Activated naive CD4-positive, alpha-beta T cell treated with anti-CD3 and anti-CD28 coated beads, Interleukin-2, amount 10 ng/mL, durations not matched to agents 7 days and 5 days (primary cell): ENCODE data around the gene MPC2.

Experiments
- CTCF ChIA-PET: fragments of 350-600 bp; sonication (Branson Sonifier 250); formaldehyde crosslinking; loops from one replicate; lab custom pipeline; 2021; ENCODE audit warnings: antibody characterized with exemption; lab: Charles Lee
- DNase-seq: peaks from one replicate; pipeline ENCODE4 v3.0.0-alpha.2; 2020
- H3K27ac Mint-ChIP-seq: one replicate; pipeline ENCODE4 v1.8.0; 2021; ENCODE audit warnings: mild to moderate bottlenecking, moderate library complexity, mixed read lengths
- H3K27me3 Mint-ChIP-seq: one replicate; pipeline ENCODE4 v1.8.0; 2021; ENCODE audit warnings: mild to moderate bottlenecking, mixed read lengths
- H3K36me3 Mint-ChIP-seq: one replicate; pipeline ENCODE4 v1.8.0; 2021; ENCODE audit warnings: mixed read lengths
- H3K4me1 Mint-ChIP-seq: one replicate; pipeline ENCODE4 v1.8.0; 2021; ENCODE audit warnings: mixed read lengths
- H3K4me3 Mint-ChIP-seq: one replicate; pipeline ENCODE4 v1.8.0; 2021; ENCODE audit warnings: mild to moderate bottlenecking, moderate library complexity, mixed read lengths
- H3K9me3 Mint-ChIP-seq: one replicate; pipeline ENCODE4 v1.8.0; 2021; ENCODE audit warnings: mixed read lengths

The MPC2 gene

GRCh38 chr1:167936930-167937708 lies at the start of gene MPC2:
Gene MPC2 (minus strand): TSS chr1:167937072. CDS start chr1:167935841, 1,231 bp downstream.
- Mint-ChIP-seq H3K4me3 (peak within 1 kb of the TSS; percentile 81), H3K36me3 (peaks cover 2% of the 10 kb centered on the region), H3K27ac (peak within 1 kb of the TSS; percentile 92), H3K4me1 (peaks cover 31% of the 10 kb centered on the region), H3K9me3 (no peaks in the 10 kb centered on the region), H3K27me3 (no peaks in the 10 kb centered on the region)
- peak; percentile 80 for DNase-seq
- CTCF ChIA-PET, result interaction anchor here (0.6 to 3.2 kb wide), 3 partner anchors 8 to 145 kb away, joined by 3 to 16 read pairs (median 3); no protein-coding TSS in a partner anchor

GRCh38 chr1:167984886-167985489 lies 48.1 kb upstream of the MPC2 start:
- Mint-ChIP-seq H3K4me1 (no peaks in the 10 kb centered on the region), H3K36me3 (peaks cover 23% of the 10 kb centered on the region), H3K4me3 (no peak overlapping the region), H3K9me3 (no peaks in the 10 kb centered on the region), H3K27me3 (no peaks in the 10 kb centered on the region), H3K27ac (no peak overlapping the region)
- DNase-seq, result no peak
- CTCF ChIA-PET, result no interaction called here

- Mint-ChIP-seq H3K9me3 (no peaks in the 10 kb centered on the region), H3K4me3 (no peak overlapping the region), H3K27me3 (no peaks in the 10 kb centered on the region), H3K27ac (no peak overlapping the region), H3K36me3 (peaks cover 24% of the 10 kb centered on the region), H3K4me1 (no peaks in the 10 kb centered on the region)
- CTCF ChIA-PET, result no interaction called here
- no peak for DNase-seq
Observed at GRCh38 chr1:167983797-167984420, 47.0 kb upstream of the MPC2 start.

GRCh38 chr1:167981933-167982332 lies 45.1 kb upstream of the MPC2 start:
- Mint-ChIP-seq H3K4me1 (peaks cover 2% of the 10 kb centered on the region), H3K36me3 (peaks cover 36% of the 10 kb centered on the region), H3K27me3 (no peaks in the 10 kb centered on the region), H3K4me3 (no peak overlapping the region), H3K27ac (no peak overlapping the region), H3K9me3 (no peaks in the 10 kb centered on the region)
- DNase-seq, result no peak
- CTCF ChIA-PET, result no interaction called here

- no peak for DNase-seq
- no peaks in the 10 kb centered on the region for H3K27me3 Mint-ChIP-seq
- H3K4me3 Mint-ChIP-seq, result no peak overlapping the region
- CTCF ChIA-PET, result no interaction called here
- peaks cover 2% of the 10 kb centered on the region for H3K4me1 Mint-ChIP-seq
- no peaks in the 10 kb centered on the region for H3K9me3 Mint-ChIP-seq
- H3K36me3 Mint-ChIP-seq, result peaks cover 48% of the 10 kb centered on the region
- H3K27ac Mint-ChIP-seq, result no peak overlapping the region
Observed at GRCh38 chr1:167977245-167977644, 40.4 kb upstream of the MPC2 start.

- CTCF ChIA-PET, result no interaction called here
- Mint-ChIP-seq H3K4me1 (peaks cover 2% of the 10 kb centered on the region), H3K36me3 (peaks cover 33% of the 10 kb centered on the region)
Observed at GRCh38 chr1:167974698-167975097, 37.8 kb upstream of the MPC2 start.

GRCh38 chr1:167973832-167974231 lies 37.0 kb upstream of the MPC2 start:
- Mint-ChIP-seq H3K27me3 (no peaks in the 10 kb centered on the region), H3K4me3 (no peak overlapping the region), H3K27ac (peak overlapping the region; percentile 67), H3K4me1 (peaks cover 2% of the 10 kb centered on the region), H3K36me3 (peaks cover 32% of the 10 kb centered on the region), H3K9me3 (no peaks in the 10 kb centered on the region)
- DNase-seq, result no peak
- CTCF ChIA-PET, result no interaction called here

More at GRCh38 chr1:167974698-167975097, 37.8 kb upstream of the MPC2 start:
- DNase-seq, result no peak
- Mint-ChIP-seq H3K9me3 (no peaks in the 10 kb centered on the region), H3K27ac (no peak overlapping the region), H3K27me3 (no peaks in the 10 kb centered on the region), H3K4me3 (no peak overlapping the region)

GRCh38 chr1:167968569-167968968 lies 31.7 kb upstream of the MPC2 start:
- no peak for DNase-seq
- Mint-ChIP-seq H3K27me3 (no peaks in the 10 kb centered on the region), H3K4me3 (no peak overlapping the region), H3K4me1 (no peaks in the 10 kb centered on the region), H3K36me3 (peaks cover 14% of the 10 kb centered on the region), H3K9me3 (no peaks in the 10 kb centered on the region), H3K27ac (no peak overlapping the region)
- CTCF ChIA-PET, result no interaction called here

GRCh38 chr1:167966050-167966449 lies 29.2 kb upstream of the MPC2 start:
- no peaks in the 10 kb centered on the region for H3K9me3 Mint-ChIP-seq
- CTCF ChIA-PET, result no interaction called here
- DNase-seq, result no peak
- H3K27me3 Mint-ChIP-seq, result no peaks in the 10 kb centered on the region
- H3K4me3 Mint-ChIP-seq, result no peak overlapping the region
- H3K4me1 Mint-ChIP-seq, result no peaks in the 10 kb centered on the region
- H3K36me3 Mint-ChIP-seq, result peaks cover 11% of the 10 kb centered on the region
- no peak overlapping the region for H3K27ac Mint-ChIP-seq

GRCh38 chr1:167964646-167965045 lies 27.8 kb upstream of the MPC2 start:
- Mint-ChIP-seq H3K27ac (no peak overlapping the region), H3K36me3 (peaks cover 11% of the 10 kb centered on the region), H3K4me3 (no peak overlapping the region), H3K27me3 (no peaks in the 10 kb centered on the region), H3K9me3 (no peaks in the 10 kb centered on the region), H3K4me1 (no peaks in the 10 kb centered on the region)
- no peak for DNase-seq
- CTCF ChIA-PET, result no interaction called here

GRCh38 chr1:167957710-167958109 lies 20.8 kb upstream of the MPC2 start:
- peaks cover 18% of the 10 kb centered on the region for H3K36me3 Mint-ChIP-seq
- CTCF ChIA-PET, result no interaction called here
- H3K27ac Mint-ChIP-seq, result no peak overlapping the region
- DNase-seq, result no peak
- no peaks in the 10 kb centered on the region for H3K27me3 Mint-ChIP-seq
- H3K4me3 Mint-ChIP-seq, result no peak overlapping the region
- peaks cover 2% of the 10 kb centered on the region for H3K4me1 Mint-ChIP-seq
- no peaks in the 10 kb centered on the region for H3K9me3 Mint-ChIP-seq

GRCh38 chr1:167955915-167956314 lies 19.0 kb upstream of the MPC2 start:
- H3K27ac Mint-ChIP-seq, result no peak overlapping the region

GRCh38 chr1:167950569-167950968 lies 13.7 kb upstream of the MPC2 start:
- Mint-ChIP-seq H3K27ac (no peak overlapping the region), H3K4me3 (no peak overlapping the region), H3K27me3 (no peaks in the 10 kb centered on the region), H3K9me3 (no peaks in the 10 kb centered on the region), H3K4me1 (peaks cover 18% of the 10 kb centered on the region), H3K36me3 (peaks cover 28% of the 10 kb centered on the region)
- CTCF ChIA-PET, result no interaction called here
- DNase-seq, result no peak

More at GRCh38 chr1:167955915-167956314, 19.0 kb upstream of the MPC2 start:
- H3K9me3 Mint-ChIP-seq, result no peaks in the 10 kb centered on the region
- H3K4me3 Mint-ChIP-seq, result no peak overlapping the region
- peaks cover 24% of the 10 kb centered on the region for H3K36me3 Mint-ChIP-seq
- H3K27me3 Mint-ChIP-seq, result no peaks in the 10 kb centered on the region
- CTCF ChIA-PET, result no interaction called here
- peaks cover 2% of the 10 kb centered on the region for H3K4me1 Mint-ChIP-seq
- no peak for DNase-seq

GRCh38 chr1:167949785-167950184 lies 12.9 kb upstream of the MPC2 start:
- no peaks in the 10 kb centered on the region for H3K27me3 Mint-ChIP-seq
- peaks cover 24% of the 10 kb centered on the region for H3K36me3 Mint-ChIP-seq
- H3K9me3 Mint-ChIP-seq, result no peaks in the 10 kb centered on the region
- CTCF ChIA-PET, result interaction anchor here (0.6 to 0.9 kb wide), 2 partner anchors 9 to 12 kb away, joined by 3 read pairs; partner anchors contain the start of gene MPC2
- DNase-seq, result no peak
- H3K27ac Mint-ChIP-seq, result no peak overlapping the region
- H3K4me1 Mint-ChIP-seq, result peaks cover 16% of the 10 kb centered on the region
- H3K4me3 Mint-ChIP-seq, result no peak overlapping the region
